HepG2 (cell line): ENCODE results near the gene PSMC2. TPM values are rescaled to one million over a fixed set of nuclear protein-coding genes. Genes with fewer than 3 reads are reported as not detected.

ENCODE experiments used
- DNMT3B ChIP-seq: conservative IDR thresholded peaks from 2 replicates; pipeline ENCODE4 v1.6.1; 2016; ENCODE audit warnings: missing biosample characterization, control low read depth
- LRRFIP1 ChIP-seq: sonication (generic); formaldehyde crosslinking; conservative IDR thresholded peaks from 2 replicates; pipeline ENCODE4 v1.4.0; 2020; ENCODE audit warnings: missing genetic modification reagents
- NCOA2 ChIP-seq: sonication (generic); formaldehyde crosslinking; IDR thresholded peaks from 2 replicates; pipeline ENCODE4 v1.8.0; 2022; ENCODE audit warnings: inconsistent platforms
- RAD21 ChIP-seq: fragments of 450-650 bp; formaldehyde crosslinking; IDR thresholded peaks from 2 replicates; pipeline ENCODE4 v1.5.0; 2020; ENCODE audit warnings: mild to moderate bottlenecking
- ZNF318 ChIP-seq: sonication (generic); formaldehyde crosslinking; IDR thresholded peaks from 2 replicates; pipeline ENCODE4 v1.4.0; 2020; ENCODE audit warnings: mild to moderate bottlenecking, missing genetic modification reagents
- ZNF44 ChIP-seq: sonication (generic); formaldehyde crosslinking; IDR thresholded peaks from 2 replicates; pipeline ENCODE4 v1.5.1; 2020; ENCODE audit warnings: mild to moderate bottlenecking, missing genetic modification reagents
- ZNF768 ChIP-seq: sonication (generic); formaldehyde crosslinking; IDR thresholded peaks from 2 replicates; pipeline ENCODE4 v1.4.0; 2020; ENCODE audit warnings: missing genetic modification reagents
- polyA plus RNA-seq, 8 experiments: library from polyadenylated mRNA; depleted of rRNA in 3 of 8; stranded (reverse) in 7 of 8; unstranded in 1 of 8; fragments of >200 nt; fragmentation: Illumina TruSeq in 4 of 8; extraction: Trizol in 4 of 8; gene quantifications; 2 replicates each; pipeline versions ENCODE4 v1.2.1 to v1.2.3, GENCODE V29; 2011 to 2016; ENCODE audit warnings: low read depth in 4 of 8, missing spikeins in 1 of 8, mixed read lengths in 1 of 8; ENCODE audit not compliant: insufficient read depth in 1 of 8
- total RNA-seq, 5 experiments: library from RNA; depleted of rRNA; stranded (reverse); fragments of >200 nt; fragmentation: Illumina TruSeq; extraction: Trizol; gene quantifications; 2 replicates each; pipeline ENCODE4 v1.2.3, GENCODE V29; 2016; ENCODE audit warnings: low read depth in 1 of 5
- TF ChIP-seq, protein P1 (sequence below): sonication (generic); formaldehyde crosslinking; IDR thresholded peaks from 2 replicates; pipeline ENCODE4 v1.4.0; 2020; ENCODE audit warnings: mild to moderate bottlenecking, missing genetic modification reagents
- TF ChIP-seq, protein P2 (sequence below): sonication (generic); formaldehyde crosslinking; conservative IDR thresholded peaks from 2 replicates; pipeline ENCODE4 v1.4.0; 2020; ENCODE audit warnings: mild to moderate bottlenecking, missing genetic modification reagents, moderate library complexity

Gene PSMC2
- total and polyA plus RNA-seq, 2 of the 13 experiments (the other 11 are each of a cell fraction or from before 2014, with no cell fraction given): 89.9 to 181 TPM

DNA sequence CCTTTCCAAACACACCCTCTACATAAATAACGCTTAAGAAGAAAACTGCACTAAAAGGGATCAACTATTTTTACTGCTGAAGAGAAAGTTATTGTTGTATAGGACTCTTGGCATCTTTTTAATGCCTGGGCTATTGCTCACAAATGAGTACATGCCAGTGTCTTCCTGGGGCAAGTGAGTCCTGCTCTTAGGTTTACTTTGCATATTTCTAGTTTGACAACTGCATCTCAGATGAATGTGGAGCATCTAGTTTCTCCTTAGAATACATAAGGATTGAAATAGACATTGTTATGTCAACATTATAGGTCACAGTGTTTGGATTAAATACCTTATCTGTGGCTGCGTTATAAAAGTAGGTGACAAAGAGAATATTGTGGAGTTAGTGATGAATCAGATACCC lies 44.5 kb downstream of the PSMC2 start (continued):
- TF ChIP-seq RAD21 (CRISPR knock-in tag): no peak
- TF ChIP-seq LRRFIP1 (CRISPR knock-in tag): no peak
- TF ChIP-seq, protein P1, sequence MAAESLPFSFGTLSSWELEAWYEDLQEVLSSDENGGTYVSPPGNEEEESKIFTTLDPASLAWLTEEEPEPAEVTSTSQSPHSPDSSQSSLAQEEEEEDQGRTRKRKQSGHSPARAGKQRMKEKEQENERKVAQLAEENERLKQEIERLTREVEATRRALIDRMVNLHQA (CRISPR knock-in tag): no peak
- no peak for TF ChIP-seq ZNF768 (CRISPR knock-in tag)
- TF ChIP-seq NCOA2: no peak
- TF ChIP-seq, protein P2, sequence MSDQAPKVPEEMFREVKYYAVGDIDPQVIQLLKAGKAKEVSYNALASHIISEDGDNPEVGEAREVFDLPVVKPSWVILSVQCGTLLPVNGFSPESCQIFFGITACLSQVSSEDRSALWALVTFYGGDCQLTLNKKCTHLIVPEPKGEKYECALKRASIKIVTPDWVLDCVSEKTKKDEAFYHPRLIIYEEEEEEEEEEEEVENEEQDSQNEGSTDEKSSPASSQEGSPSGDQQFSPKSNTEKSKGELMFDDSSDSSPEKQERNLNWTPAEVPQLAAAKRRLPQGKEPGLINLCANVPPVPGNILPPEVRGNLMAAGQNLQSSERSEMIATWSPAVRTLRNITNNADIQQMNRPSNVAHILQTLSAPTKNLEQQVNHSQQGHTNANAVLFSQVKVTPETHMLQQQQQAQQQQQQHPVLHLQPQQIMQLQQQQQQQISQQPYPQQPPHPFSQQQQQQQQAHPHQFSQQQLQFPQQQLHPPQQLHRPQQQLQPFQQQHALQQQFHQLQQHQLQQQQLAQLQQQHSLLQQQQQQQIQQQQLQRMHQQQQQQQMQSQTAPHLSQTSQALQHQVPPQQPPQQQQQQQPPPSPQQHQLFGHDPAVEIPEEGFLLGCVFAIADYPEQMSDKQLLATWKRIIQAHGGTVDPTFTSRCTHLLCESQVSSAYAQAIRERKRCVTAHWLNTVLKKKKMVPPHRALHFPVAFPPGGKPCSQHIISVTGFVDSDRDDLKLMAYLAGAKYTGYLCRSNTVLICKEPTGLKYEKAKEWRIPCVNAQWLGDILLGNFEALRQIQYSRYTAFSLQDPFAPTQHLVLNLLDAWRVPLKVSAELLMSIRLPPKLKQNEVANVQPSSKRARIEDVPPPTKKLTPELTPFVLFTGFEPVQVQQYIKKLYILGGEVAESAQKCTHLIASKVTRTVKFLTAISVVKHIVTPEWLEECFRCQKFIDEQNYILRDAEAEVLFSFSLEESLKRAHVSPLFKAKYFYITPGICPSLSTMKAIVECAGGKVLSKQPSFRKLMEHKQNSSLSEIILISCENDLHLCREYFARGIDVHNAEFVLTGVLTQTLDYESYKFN (CRISPR knock-in tag): no peak
- no peak for TF ChIP-seq DNMT3B
- no peak for TF ChIP-seq ZNF318 (CRISPR knock-in tag)
- TF ChIP-seq ZNF44 (CRISPR knock-in tag): no peak
- TF ChIP-seq, all 625 proteins: peak for 0
